Testis (tissue), 2 donors: ENCODE data around the gene GART.

ENCODE experiments used
- POLR2A ChIP-seq: fragments of 450-650 bp; IDR thresholded peaks from one replicate; pipeline ENCODE4 v1.6.1; 2017; ENCODE audit warnings: antibody characterized with exemption, mild to moderate bottlenecking, moderate library complexity
- TF ChIP-seq, protein P1 (sequence below), 3 experiments: fragments of 450-650 bp in 2 of 3; fragments of 200-600 bp in 1 of 3; sonication (generic) in 1 of 3; IDR thresholded peaks; one replicate each; pipeline ENCODE4 v1.5.1; 2016 to 2019; ENCODE audit warnings: antibody characterized with exemption in 3 of 3, mild to moderate bottlenecking in 2 of 3, moderate library complexity in 1 of 3

DNA sequence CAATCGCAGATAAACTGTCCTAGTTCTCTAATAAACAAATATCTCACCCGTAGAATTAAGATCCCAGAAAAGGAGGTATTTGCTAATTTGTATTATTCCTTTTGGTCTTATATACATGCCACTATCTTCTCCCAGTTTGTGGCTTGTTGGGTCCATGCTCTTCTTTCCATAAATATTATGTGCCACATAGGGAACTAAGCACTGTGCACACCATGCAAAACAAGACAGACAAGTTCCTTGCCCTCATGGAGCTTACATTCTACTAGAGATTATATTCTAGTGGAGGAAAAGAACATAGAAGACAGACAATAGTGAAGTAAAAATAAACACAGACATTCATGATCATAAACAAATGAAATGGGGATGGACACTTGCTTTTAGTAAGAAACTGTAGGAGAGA lies 4.7 kb downstream of the GART start:
- TF ChIP-seq POLR2A: no peak
- TF ChIP-seq, protein P1, sequence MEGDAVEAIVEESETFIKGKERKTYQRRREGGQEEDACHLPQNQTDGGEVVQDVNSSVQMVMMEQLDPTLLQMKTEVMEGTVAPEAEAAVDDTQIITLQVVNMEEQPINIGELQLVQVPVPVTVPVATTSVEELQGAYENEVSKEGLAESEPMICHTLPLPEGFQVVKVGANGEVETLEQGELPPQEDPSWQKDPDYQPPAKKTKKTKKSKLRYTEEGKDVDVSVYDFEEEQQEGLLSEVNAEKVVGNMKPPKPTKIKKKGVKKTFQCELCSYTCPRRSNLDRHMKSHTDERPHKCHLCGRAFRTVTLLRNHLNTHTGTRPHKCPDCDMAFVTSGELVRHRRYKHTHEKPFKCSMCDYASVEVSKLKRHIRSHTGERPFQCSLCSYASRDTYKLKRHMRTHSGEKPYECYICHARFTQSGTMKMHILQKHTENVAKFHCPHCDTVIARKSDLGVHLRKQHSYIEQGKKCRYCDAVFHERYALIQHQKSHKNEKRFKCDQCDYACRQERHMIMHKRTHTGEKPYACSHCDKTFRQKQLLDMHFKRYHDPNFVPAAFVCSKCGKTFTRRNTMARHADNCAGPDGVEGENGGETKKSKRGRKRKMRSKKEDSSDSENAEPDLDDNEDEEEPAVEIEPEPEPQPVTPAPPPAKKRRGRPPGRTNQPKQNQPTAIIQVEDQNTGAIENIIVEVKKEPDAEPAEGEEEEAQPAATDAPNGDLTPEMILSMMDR (IDR thresholded peaks at IDR 0.05): no peak
